Vagina (tissue), 2 donors: Measurements from ENCODE around the gene SMIM31.

Source experiments
- CTCF ChIP-seq, 3 experiments: fragments of 450-650 bp in 2 of 3; fragments of 200-600 bp in 1 of 3; sonication (generic) in 1 of 3; IDR thresholded peaks; one replicate each; pipeline ENCODE4 v1.5.1; 2017 to 2019; ENCODE audit warnings: antibody characterized with exemption in 3 of 3, mild to moderate bottlenecking in 2 of 3, moderate library complexity in 2 of 3
- POLR2A ChIP-seq, 2 donors: fragments of 450-650 bp; IDR thresholded peaks; one replicate each; pipeline ENCODE4 v1.6.1; 2017; ENCODE audit warnings: antibody characterized with exemption in 2 of 2, mild to moderate bottlenecking in 2 of 2, moderate library complexity in 2 of 2

DNA sequence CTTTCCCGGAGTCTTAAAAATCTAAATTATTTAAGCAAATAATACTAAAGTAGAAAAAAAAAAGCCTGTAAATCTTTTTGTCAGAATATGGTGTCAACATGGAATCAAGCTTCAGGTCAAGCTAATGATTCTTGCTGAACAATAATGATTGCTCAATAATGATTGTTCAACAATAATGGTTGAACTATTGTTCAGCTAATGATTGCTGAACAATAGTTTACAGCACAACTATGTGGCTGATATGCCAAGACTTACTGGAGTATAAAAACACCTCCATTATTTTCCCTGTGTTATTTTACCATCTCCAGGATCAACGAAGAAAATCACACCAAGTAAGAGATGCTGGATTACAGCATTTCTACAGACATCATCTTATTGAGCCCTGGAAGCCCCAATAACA is 35.1 kb upstream of the SMIM31 start:
- no peak for TF ChIP-seq CTCF (IDR thresholded peaks at IDR 0.05)
- no peak for TF ChIP-seq POLR2A (IDR thresholded peaks at IDR 0.05)
